ENCODE results near the gene CTDSPL2. TPM values are rescaled to one million over a fixed set of nuclear protein-coding genes. Genes with fewer than 3 reads are reported as not detected.

Gene CTDSPL2
- total RNA-seq (81.8 TPM), polyA plus RNA-seq (10 to 100 TPM; 41.3 to 54.6 (median 44.3) TPM)

DNA sequence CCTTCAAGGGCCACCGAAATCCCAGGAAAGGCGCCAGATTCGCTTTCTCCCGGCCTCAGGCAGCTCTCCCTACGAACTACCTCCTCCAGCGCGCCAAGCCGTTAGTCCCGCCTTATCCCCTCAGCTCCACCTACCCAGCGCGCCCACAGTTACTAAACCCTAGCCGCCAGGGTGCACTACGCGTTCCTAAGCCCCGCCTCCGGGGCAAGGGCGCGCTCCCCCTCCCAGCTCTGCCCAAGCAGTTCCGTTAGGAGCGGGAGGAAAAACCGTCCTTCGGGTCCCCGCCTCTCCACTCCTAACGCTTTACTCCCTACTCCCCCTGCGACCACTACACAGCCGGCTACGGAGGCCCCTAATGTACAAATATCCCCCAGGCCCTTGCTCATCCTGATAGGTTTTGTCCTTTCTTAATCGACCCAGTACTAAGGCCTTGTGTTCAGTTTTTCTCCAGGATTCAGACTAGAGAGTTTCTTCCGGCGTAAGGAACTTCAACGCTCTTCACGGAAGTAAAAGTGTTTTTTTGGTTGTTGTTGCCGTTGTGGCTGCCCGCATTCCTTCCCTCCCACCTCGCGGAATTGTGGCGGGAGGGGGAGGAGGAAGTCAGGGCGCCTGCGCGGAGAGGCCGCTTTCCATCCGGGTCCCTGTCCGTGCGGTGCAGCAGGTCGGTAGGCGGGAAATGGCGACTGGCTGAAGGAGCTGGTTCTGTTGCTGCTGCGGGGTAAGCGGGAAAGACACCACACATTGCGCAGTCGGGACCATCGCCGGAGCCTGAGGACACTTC, at the start of gene CTDSPL2:
Gene CTDSPL2, plus strand, starts transcription at position 655 of the 781 bp plus-strand sequence. CDS start 31,386 bp downstream, outside the sequence.
- DNase-seq (peak; percentile 92 to 96 (median 93)), ATAC-seq (ENCODE audit: low read depth in 2 of 2) (peak; percentile 98)
- peak within 1 kb of the TSS; percentile 99 for H3K4me3 ChIP-seq (ENCODE audit: low read depth, low read length)
- Mint-ChIP-seq H3K9me3 (peaks cover 0 to 3% (median 0%) of the 10 kb centered on the region in 7 donors), H3K27ac (peak within 1 kb of the TSS; percentile 98 to 99 (median 99)), H3K4me3 (peak within 1 kb of the TSS; percentile 97 to 100 (median 98)), H3K36me3 (peaks cover 5% of the 10 kb centered on the region), H3K4me1 (peaks cover 16 to 64% (median 43%) of the 10 kb centered on the region in 4 donors), H3K27me3 (peaks cover 16% of the 10 kb centered on the region)
- H3K36me3 ChIP-seq (ENCODE audit: control insufficient read depth, insufficient read depth, low read length): peaks cover 5% of the 10 kb centered on the region
- peaks cover 43% of the 10 kb centered on the region for H3K4me1 ChIP-seq (ENCODE audit: control insufficient read depth, insufficient read depth, low read length, poor library complexity, severe bottlenecking)
- no peaks in the 10 kb centered on the region for H3K9me3 ChIP-seq (ENCODE audit: control insufficient read depth in 2 of 2, low read length in 2 of 2)
- peak within 1 kb of the TSS; percentile 99 for H3K27ac ChIP-seq (ENCODE audit: insufficient read depth, low read length, poor library complexity, severe bottlenecking)
- H3K27me3 ChIP-seq (ENCODE audit: control insufficient read depth, insufficient read depth, low read length): no peaks in the 10 kb centered on the region

DNA sequence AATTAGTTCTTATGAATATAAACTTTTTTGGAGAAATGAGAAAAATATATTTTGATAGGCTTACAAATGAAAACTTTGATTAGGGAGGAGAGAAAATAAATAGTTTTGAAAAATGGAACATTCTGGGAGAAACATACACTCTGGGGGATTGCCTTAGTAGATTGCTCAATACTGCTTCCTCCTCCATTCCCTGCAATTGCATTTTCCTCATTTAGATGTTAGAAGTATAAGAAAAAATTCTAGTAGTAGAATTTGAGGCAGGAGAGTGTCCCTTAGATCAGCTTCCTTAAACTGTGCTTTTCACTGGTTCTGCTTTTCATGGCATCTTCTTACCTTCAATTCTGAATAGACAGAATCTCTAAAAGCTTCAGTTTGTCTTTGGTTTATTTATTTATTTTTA, 46.2 kb upstream of the CTDSPL2 start:
- Histone ChIP-seq H3K4me1 (ENCODE audit: control insufficient read depth, insufficient read depth, low read length, poor library complexity, severe bottlenecking) (no peaks in the 10 kb centered on the region), H3K4me3 (ENCODE audit: low read depth, low read length) (no peak overlapping the region), H3K36me3 (ENCODE audit: control insufficient read depth, insufficient read depth, low read length) (peaks cover 19% of the 10 kb centered on the region), H3K9me3 (ENCODE audit: control insufficient read depth in 2 of 2, low read length in 2 of 2) (no peaks in the 10 kb centered on the region), H3K27me3 (ENCODE audit: control insufficient read depth, insufficient read depth, low read length) (no peaks in the 10 kb centered on the region), H3K27ac (ENCODE audit: insufficient read depth, low read length, poor library complexity, severe bottlenecking) (no peak overlapping the region)
- Mint-ChIP-seq H3K36me3 (peaks cover 27% of the 10 kb centered on the region), H3K27me3 (no peaks in the 10 kb centered on the region), H3K4me1 (peaks cover 4 to 6% (median 5%) of the 10 kb centered on the region in 4 donors), H3K4me3 (no peak overlapping the region), H3K27ac (no peak overlapping the region), H3K9me3 (no peaks in the 10 kb centered on the region)
- no peak for ATAC-seq (ENCODE audit: low read depth in 2 of 2)
- DNase-seq: no peak

DNA sequence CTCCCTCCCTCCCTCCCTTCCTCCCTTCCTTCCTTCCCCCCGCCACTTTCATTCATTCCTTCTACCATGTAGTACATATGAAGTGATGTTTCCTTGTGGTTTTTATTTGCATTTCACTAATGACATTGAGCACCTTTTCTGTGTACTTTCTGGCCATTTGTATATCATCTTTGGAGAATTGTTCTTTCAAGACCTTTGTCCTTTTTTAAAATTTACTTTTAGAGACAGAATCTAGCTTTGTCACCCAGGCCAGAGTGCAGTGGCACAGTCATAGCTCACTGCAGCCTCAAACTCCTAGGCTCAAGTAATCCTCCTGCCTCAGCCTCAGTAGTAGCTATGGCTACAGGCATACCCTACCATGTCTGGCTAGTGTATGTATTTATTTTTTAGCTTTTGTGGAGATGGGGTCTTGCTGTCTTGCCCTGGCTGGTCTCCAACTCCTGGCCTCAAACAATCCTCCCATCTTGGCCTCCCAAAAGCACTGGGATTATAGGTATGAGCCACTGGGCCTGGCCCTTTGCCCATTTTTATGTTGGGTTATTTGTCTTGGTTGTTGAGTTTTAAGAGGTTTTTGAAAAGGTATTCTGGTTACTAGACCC, 42.0 kb upstream of the CTDSPL2 start:
- Histone ChIP-seq H3K4me1 (ENCODE audit: control insufficient read depth, insufficient read depth, low read length, poor library complexity, severe bottlenecking) (no peaks in the 10 kb centered on the region), H3K36me3 (ENCODE audit: control insufficient read depth, insufficient read depth, low read length) (peaks cover 14% of the 10 kb centered on the region), H3K27ac (ENCODE audit: insufficient read depth, low read length, poor library complexity, severe bottlenecking) (no peak overlapping the region), H3K4me3 (ENCODE audit: low read depth, low read length) (no peak overlapping the region), H3K9me3 (ENCODE audit: control insufficient read depth in 2 of 2, low read length in 2 of 2) (no peaks in the 10 kb centered on the region), H3K27me3 (ENCODE audit: control insufficient read depth, insufficient read depth, low read length) (no peaks in the 10 kb centered on the region)
- no peaks in the 10 kb centered on the region for H3K27me3 Mint-ChIP-seq
- peaks cover 22% of the 10 kb centered on the region for H3K36me3 Mint-ChIP-seq
- no peak overlapping the region for H3K27ac Mint-ChIP-seq
- H3K4me3 Mint-ChIP-seq: no peak overlapping the region
- H3K4me1 Mint-ChIP-seq: peaks cover 4 to 8% (median 6%) of the 10 kb centered on the region in 4 donors
- no peak for ATAC-seq (ENCODE audit: low read depth in 2 of 2)
- no peak for DNase-seq
- no peaks in the 10 kb centered on the region for H3K9me3 Mint-ChIP-seq

DNA sequence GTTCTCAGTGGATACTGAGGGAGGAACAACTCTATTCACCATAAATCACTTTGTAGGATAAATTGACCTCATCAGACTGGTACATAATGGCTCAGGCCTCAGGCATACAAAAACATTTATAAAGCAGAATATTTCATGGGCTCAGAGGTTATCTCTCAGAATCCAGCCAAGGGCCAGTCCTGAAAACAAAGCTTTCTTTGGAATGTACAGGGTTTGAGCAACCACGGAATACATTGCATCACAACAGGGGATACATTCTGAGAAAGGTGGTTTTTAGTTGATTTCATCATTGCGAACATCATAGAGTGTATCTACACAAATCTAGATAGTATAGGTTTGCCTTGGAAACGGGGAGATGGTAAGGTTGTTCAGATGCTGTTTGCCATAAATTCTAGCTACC, 33.4 kb upstream of the CTDSPL2 start:
- peaks cover 9% of the 10 kb centered on the region for H3K36me3 Mint-ChIP-seq
- DNase-seq (no peak), ATAC-seq (ENCODE audit: low read depth in 2 of 2) (no peak)
- H3K27ac Mint-ChIP-seq: peak overlapping the region in 1 of 3 donors; percentile 74
- H3K4me3 Mint-ChIP-seq: no peak overlapping the region
- H3K27me3 Mint-ChIP-seq: no peaks in the 10 kb centered on the region
- Histone ChIP-seq H3K9me3 (ENCODE audit: control insufficient read depth in 2 of 2, low read length in 2 of 2) (no peaks in the 10 kb centered on the region), H3K27me3 (ENCODE audit: control insufficient read depth, insufficient read depth, low read length) (no peaks in the 10 kb centered on the region), H3K4me3 (ENCODE audit: low read depth, low read length) (no peak overlapping the region), H3K36me3 (ENCODE audit: control insufficient read depth, insufficient read depth, low read length) (peaks cover 3% of the 10 kb centered on the region), H3K27ac (ENCODE audit: insufficient read depth, low read length, poor library complexity, severe bottlenecking) (no peak overlapping the region), H3K4me1 (ENCODE audit: control insufficient read depth, insufficient read depth, low read length, poor library complexity, severe bottlenecking) (no peaks in the 10 kb centered on the region)
- peaks cover 0 to 15% (median 5%) of the 10 kb centered on the region in 4 donors for H3K4me1 Mint-ChIP-seq
- no peaks in the 10 kb centered on the region for H3K9me3 Mint-ChIP-seq

DNA sequence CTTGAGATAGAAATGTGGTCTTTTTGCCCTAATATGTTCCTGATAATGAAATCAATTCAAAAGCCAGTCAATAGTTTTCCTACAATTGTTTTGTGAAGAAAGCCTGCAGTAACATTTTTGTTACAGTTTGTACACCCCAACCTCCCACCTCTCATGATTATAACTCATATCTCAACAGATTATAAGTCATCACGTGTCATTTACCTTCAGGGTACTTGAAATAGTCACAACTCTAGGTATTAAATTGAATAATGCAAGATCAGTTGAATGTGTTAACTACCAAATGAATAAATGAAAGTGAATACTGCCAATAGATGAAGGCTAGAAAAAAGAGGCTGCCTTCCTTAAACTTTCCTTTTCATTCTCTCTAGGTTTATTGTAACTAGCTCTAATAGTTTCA, 32.9 kb upstream of the CTDSPL2 start:
- Histone ChIP-seq H3K27ac (ENCODE audit: insufficient read depth, low read length, poor library complexity, severe bottlenecking) (no peak overlapping the region), H3K27me3 (ENCODE audit: control insufficient read depth, insufficient read depth, low read length) (no peaks in the 10 kb centered on the region), H3K36me3 (ENCODE audit: control insufficient read depth, insufficient read depth, low read length) (no peaks in the 10 kb centered on the region), H3K9me3 (ENCODE audit: control insufficient read depth in 2 of 2, low read length in 2 of 2) (no peaks in the 10 kb centered on the region), H3K4me1 (ENCODE audit: control insufficient read depth, insufficient read depth, low read length, poor library complexity, severe bottlenecking) (no peaks in the 10 kb centered on the region), H3K4me3 (ENCODE audit: low read depth, low read length) (no peak overlapping the region)
- peaks cover 0 to 15% (median 5%) of the 10 kb centered on the region in 4 donors for H3K4me1 Mint-ChIP-seq
- no peak overlapping the region for H3K4me3 Mint-ChIP-seq
- peak overlapping the region in 1 of 3 donors; percentile 29 for H3K27ac Mint-ChIP-seq
- ATAC-seq (ENCODE audit: low read depth in 2 of 2): no peak
- peaks cover 9% of the 10 kb centered on the region for H3K36me3 Mint-ChIP-seq
- no peak for DNase-seq
- no peaks in the 10 kb centered on the region for H3K9me3 Mint-ChIP-seq
- H3K27me3 Mint-ChIP-seq: no peaks in the 10 kb centered on the region

DNA sequence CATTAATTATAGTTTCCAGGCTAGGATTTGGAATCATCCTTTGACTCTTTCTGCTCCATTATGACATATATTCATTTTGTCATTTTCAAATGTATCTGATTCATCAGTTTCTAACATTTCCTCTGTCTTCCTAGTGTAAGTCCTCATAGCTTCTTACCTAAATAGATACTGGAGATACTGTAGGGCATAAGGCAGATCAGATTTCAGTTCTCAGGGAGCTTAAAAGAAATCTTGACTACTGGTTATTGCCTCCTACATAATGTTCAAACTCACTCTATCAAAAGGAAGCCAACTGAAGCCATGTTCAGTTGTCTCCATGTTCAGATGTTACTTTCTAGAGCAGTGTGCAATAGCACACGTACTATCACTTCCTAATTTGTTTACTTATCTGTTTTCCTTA, 29.6 kb upstream of the CTDSPL2 start:
- Histone ChIP-seq H3K27ac (ENCODE audit: insufficient read depth, low read length, poor library complexity, severe bottlenecking) (no peak overlapping the region), H3K4me3 (ENCODE audit: low read depth, low read length) (no peak overlapping the region), H3K9me3 (ENCODE audit: control insufficient read depth in 2 of 2, low read length in 2 of 2) (no peaks in the 10 kb centered on the region), H3K36me3 (ENCODE audit: control insufficient read depth, insufficient read depth, low read length) (peaks cover 4% of the 10 kb centered on the region), H3K27me3 (ENCODE audit: control insufficient read depth, insufficient read depth, low read length) (no peaks in the 10 kb centered on the region), H3K4me1 (ENCODE audit: control insufficient read depth, insufficient read depth, low read length, poor library complexity, severe bottlenecking) (no peaks in the 10 kb centered on the region)
- Mint-ChIP-seq H3K27me3 (no peaks in the 10 kb centered on the region), H3K4me3 (no peak overlapping the region), H3K4me1 (peaks cover 0 to 12% (median 6%) of the 10 kb centered on the region in 4 donors), H3K9me3 (no peaks in the 10 kb centered on the region), H3K27ac (peak overlapping the region in 1 of 3 donors; percentile 37), H3K36me3 (peaks cover 12% of the 10 kb centered on the region)
- ATAC-seq (ENCODE audit: low read depth in 2 of 2): no peak
- DNase-seq: no peak

DNA sequence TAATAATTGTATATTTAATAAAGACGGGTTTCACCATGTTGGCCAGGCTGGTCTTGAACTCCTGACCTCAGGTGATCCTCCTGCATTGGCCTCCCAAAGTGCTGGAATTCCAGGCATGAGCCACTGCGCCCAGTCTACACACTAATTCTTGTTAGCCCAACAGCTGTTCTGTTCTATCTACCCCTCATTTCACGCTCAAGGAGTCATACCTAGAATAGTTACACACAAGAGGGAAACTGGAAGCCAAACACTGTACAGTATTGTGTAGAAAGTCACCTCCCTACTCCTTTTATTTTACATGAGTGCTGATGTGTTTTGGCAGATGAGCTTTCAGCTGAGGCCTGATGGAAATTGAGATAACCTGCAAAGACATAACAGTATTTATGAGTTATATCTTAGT, 13.4 kb upstream of the CTDSPL2 start:
- no peaks in the 10 kb centered on the region for H3K4me1 ChIP-seq (ENCODE audit: control insufficient read depth, insufficient read depth, low read length, poor library complexity, severe bottlenecking)
- no peaks in the 10 kb centered on the region for H3K27me3 Mint-ChIP-seq
- H3K9me3 ChIP-seq (ENCODE audit: control insufficient read depth in 2 of 2, low read length in 2 of 2): no peaks in the 10 kb centered on the region
- no peaks in the 10 kb centered on the region for H3K4me1 Mint-ChIP-seq
- H3K27ac ChIP-seq (ENCODE audit: insufficient read depth, low read length, poor library complexity, severe bottlenecking): no peak overlapping the region
- H3K4me3 ChIP-seq (ENCODE audit: low read depth, low read length): no peak overlapping the region
- peak in 1 of 3 donors; percentile 7 for DNase-seq
- no peaks in the 10 kb centered on the region for H3K36me3 ChIP-seq (ENCODE audit: control insufficient read depth, insufficient read depth, low read length)
- ATAC-seq (ENCODE audit: low read depth in 2 of 2): no peak
- H3K27ac Mint-ChIP-seq: peak overlapping the region in 1 of 3 donors; percentile 20
- H3K36me3 Mint-ChIP-seq: peaks cover 16% of the 10 kb centered on the region
- H3K27me3 ChIP-seq (ENCODE audit: control insufficient read depth, insufficient read depth, low read length): no peaks in the 10 kb centered on the region
- peaks cover 0 to 2% (median 0%) of the 10 kb centered on the region in 7 donors for H3K9me3 Mint-ChIP-seq
- H3K4me3 Mint-ChIP-seq: no peak overlapping the region

All from CD4-positive, CD25-positive, alpha-beta regulatory T cell (primary cell).